Panc1 (cell line): Measurements from ENCODE around the gene CBARP. TPM values are rescaled to one million over a fixed set of nuclear protein-coding genes. Genes with fewer than 3 reads are reported as not detected.

Experiments used
- ATAC-seq: fragments of 200-7000 bp; cut with Tn5 transposase; 2 replicates; pipeline ENCODE4 v1.9.1; 2020; ENCODE audit warnings: mild to moderate bottlenecking, moderate library complexity
- BruUV-seq: library from RNA; stranded (reverse); fragments of 400-500 nt; replicated peaks from 2 replicates; lab custom pipeline; 2021; lab: Mats Ljungman, UMichigan
- CTCF ChIA-PET: fragments of 300-600 bp; sonication (Branson Sonifier 250); formaldehyde crosslinking; loops from one replicate; lab custom pipeline; 2022; ENCODE audit warnings: antibody characterized with exemption; lab: Charles Lee
- POLR2A ChIA-PET: fragments of 300-600 bp; sonication (Branson Sonifier 250); formaldehyde crosslinking; loops from one replicate; lab custom pipeline; 2022; ENCODE audit warnings: antibody characterized with exemption; lab: Charles Lee
- DNase-seq: peaks from one replicate; pipeline ENCODE4 v3.0.0-alpha.2; 2010; ENCODE audit warnings: low read depth, low spot score
- H3K27ac ChIP-seq: 2 replicates; pipeline ENCODE4 v1.5.1; 2011; ENCODE audit warnings: mild to moderate bottlenecking, low read length, inconsistent platforms
- H3K27me3 ChIP-seq: fragments of 200-500 bp; sonication (Bioruptor generic); 2 replicates; pipeline ENCODE4 v1.6.0; 2014; ENCODE audit warnings: low read length, inconsistent platforms; ENCODE audit not compliant: control insufficient read depth, insufficient read depth
- H3K36me3 ChIP-seq: fragments of 200-500 bp; sonication (Bioruptor generic); 2 replicates; pipeline ENCODE4 v1.5.1; 2014; ENCODE audit warnings: inconsistent platforms, mild to moderate bottlenecking, low read length, moderate library complexity; ENCODE audit not compliant: control insufficient read depth, insufficient read depth
- H3K4me1 ChIP-seq: 2 replicates; pipeline ENCODE4 v1.5.1; 2011; ENCODE audit warnings: inconsistent platforms, mild to moderate bottlenecking, low read length, moderate library complexity; ENCODE audit not compliant: control insufficient read depth, insufficient read depth
- H3K4me3 ChIP-seq, 2 experiments: 2 replicates each; pipeline ENCODE4 v1.5.1; 2011 to 2012; ENCODE audit warnings: low read depth in 2 of 2, low read length in 2 of 2, mild to moderate bottlenecking in 2 of 2, inconsistent platforms in 1 of 2, moderate library complexity in 1 of 2
- H3K9me3 ChIP-seq: fragments of 200-500 bp; sonication (Bioruptor generic); 2 replicates; pipeline ENCODE4 v1.5.1; 2014; ENCODE audit warnings: low read depth, mild to moderate bottlenecking, inconsistent platforms, low read length, moderate library complexity; ENCODE audit not compliant: control insufficient read depth, insufficient read depth
- CTCF ChIP-seq: fragments of 450-650 bp; IDR thresholded peaks from 2 replicates; pipeline ENCODE4 v1.5.1; 2017; ENCODE audit warnings: mild to moderate bottlenecking
- POLR2AphosphoS5 ChIP-seq: IDR thresholded peaks from 2 replicates; pipeline ENCODE4 v1.6.1; 2012; ENCODE audit warnings: mild to moderate bottlenecking, low read depth, low read length, moderate library complexity
- REST ChIP-seq, 2 experiments: IDR thresholded peaks; 2 replicates each; pipeline ENCODE4 v1.6.1; 2011 to 2012; ENCODE audit warnings: low read depth in 2 of 2, control low read depth in 1 of 2, low read length in 1 of 2, mild to moderate bottlenecking in 1 of 2, moderate library complexity in 1 of 2; ENCODE audit not compliant: insufficient read depth in 1 of 2
- SIN3A ChIP-seq: IDR thresholded peaks from 2 replicates; pipeline ENCODE4 v1.6.1; 2012; ENCODE audit warnings: low read depth, mild to moderate bottlenecking, low read length, moderate library complexity, borderline replicate concordance; ENCODE audit not compliant: insufficient read depth
- TCF7L2 ChIP-seq: IDR thresholded peaks from 2 replicates; pipeline ENCODE4 v1.6.1; 2011; ENCODE audit warnings: mild to moderate bottlenecking, low read depth, low read length, inconsistent platforms
- in situ Hi-C: cut with HindIII; loops from 2 replicates; pipeline ENCODE4 v1.10.0; 2016; ENCODE audit warnings: low sequenced_read_pairs, low pct_unique_long_range_greater_than_20kb
- intact Hi-C: fragments of 100-400 bp; cut with micrococcal nuclease; formaldehyde crosslinking; loops from one replicate; pipeline ENCODE4 v1.10.0; 2022; ENCODE audit not compliant: unreplicated experiment
- total RNA-seq: library from RNA; stranded (reverse); gene quantifications from one replicate; pipeline ENCODE4 v1.2.1, GENCODE V29; 2021; ENCODE audit not compliant: unreplicated experiment

CBARP gene
- total RNA-seq, 1 experiment from 2014 or later, result 14.5 TPM

DNA sequence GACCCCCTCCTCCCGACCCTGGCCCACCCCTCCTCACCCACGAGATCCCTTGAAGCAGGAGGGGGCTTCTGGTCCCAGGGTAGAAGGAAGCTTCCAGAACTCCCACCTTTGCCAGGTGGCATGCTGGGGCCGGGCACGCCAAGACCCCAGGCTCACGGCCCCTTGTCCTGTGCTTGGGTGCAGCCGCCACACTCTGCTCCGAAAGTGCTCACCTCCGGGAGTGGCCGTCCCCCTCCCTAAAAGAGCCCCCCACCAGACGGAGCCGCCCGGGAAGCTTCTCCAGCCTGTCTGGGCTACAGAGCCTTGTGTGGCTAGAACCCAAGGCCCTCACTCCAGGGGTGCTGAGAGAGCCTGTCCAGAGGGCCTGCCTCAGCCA lies 46.1 kb upstream of the CBARP start:
- in situ Hi-C loops, result no loop called here
- no peak for TF ChIP-seq REST (IDR thresholded peaks at IDR 0.05; ENCODE audit: insufficient read depth in 1 of 2, low read depth in 2 of 2, low read length in 1 of 2)
- TF ChIP-seq CTCF, result no peak
- no peak for TF ChIP-seq SIN3A
- no peak for TF ChIP-seq POLR2AphosphoS5
- no peak for TF ChIP-seq TCF7L2
- no peak for DNase-seq
- POLR2A ChIA-PET, result no interaction called here
- no peak for ATAC-seq
- no peaks in the 10 kb centered on the region for H3K9me3 ChIP-seq
- H3K4me1 ChIP-seq, result peaks cover 7% of the 10 kb centered on the region
- no peaks in the 10 kb centered on the region for H3K27me3 ChIP-seq
- CTCF ChIA-PET, result no interaction called here
- intact Hi-C loops, result no loop called here
- H3K4me3 ChIP-seq, result no peak overlapping the region
- H3K27ac ChIP-seq, result no peak overlapping the region
- no peaks in the 10 kb centered on the region for H3K36me3 ChIP-seq
- no TSS peak for BruUV-seq

DNA sequence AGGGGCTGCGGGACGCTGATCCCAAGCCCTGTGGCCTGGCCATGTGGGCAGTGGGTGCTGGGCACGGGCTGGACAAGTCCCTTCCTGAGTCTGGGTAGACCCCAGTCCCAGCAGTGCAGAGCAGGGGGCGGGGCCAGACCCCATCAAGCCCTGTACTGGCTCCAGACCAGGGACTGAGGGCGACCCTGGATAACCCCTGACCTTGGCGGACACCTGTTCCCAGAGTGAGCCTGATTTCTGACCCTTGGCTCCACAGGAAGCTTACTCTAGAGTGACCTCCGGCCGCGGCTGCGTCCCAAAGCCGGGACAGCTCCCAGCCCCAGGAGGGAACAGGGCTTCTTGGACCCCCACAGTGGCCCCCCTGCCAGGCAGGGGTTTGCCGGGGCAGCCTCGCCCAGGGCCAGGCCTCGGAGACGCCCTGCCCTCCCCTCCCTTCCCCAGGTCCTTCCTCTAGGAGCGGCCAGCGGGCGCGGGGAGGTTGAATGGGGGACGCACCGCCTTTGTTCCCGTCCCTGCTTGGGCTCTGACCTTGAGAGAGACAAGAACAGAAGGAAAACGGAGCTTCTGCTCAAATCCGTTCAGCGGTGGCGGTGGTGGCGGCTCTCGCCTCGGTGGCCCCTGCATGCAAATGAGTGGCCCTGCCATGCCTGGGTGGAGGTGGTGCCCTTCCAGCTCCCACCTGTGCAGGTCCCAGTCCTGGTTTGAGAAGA lies 45.6 kb upstream of the CBARP start:
- Histone ChIP-seq H3K27ac (no peak overlapping the region), H3K9me3 (no peaks in the 10 kb centered on the region), H3K4me3 (no peak overlapping the region), H3K27me3 (no peaks in the 10 kb centered on the region), H3K36me3 (no peaks in the 10 kb centered on the region), H3K4me1 (peaks cover 7% of the 10 kb centered on the region)
- no peak for ATAC-seq
- DNase-seq, result no peak
- CTCF ChIA-PET, result interaction anchor here (0.6 kb wide), 1 partner anchor 30 kb away, joined by 15 read pairs; no protein-coding TSS in a partner anchor
- in situ Hi-C loops (no loop called here), intact Hi-C loops (no loop called here)
- BruUV-seq, result no TSS peak
- TF ChIP-seq CTCF (no peak), POLR2AphosphoS5 (no peak), REST (IDR thresholded peaks at IDR 0.05; ENCODE audit: insufficient read depth in 1 of 2, low read depth in 2 of 2, low read length in 1 of 2) (no peak), TCF7L2 (no peak), SIN3A (no peak)
- POLR2A ChIA-PET, result no interaction called here
